GM12892 (cell line): ENCODE measurements around the gene AOC3. TPM values are rescaled to one million over a fixed set of nuclear protein-coding genes. Genes with fewer than 3 reads are reported as not detected.

ENCODE experiments used
- DNase-seq: peaks from one replicate; pipeline ENCODE4 v3.0.0; 2011; ENCODE audit not compliant: insufficient read length
- FAIRE-seq: peaks from 2 replicates; lab custom pipeline; 2011; peaks lifted over from hg19 to GRCh38; lab: Jason Lieb, UNC
- POLR2A ChIP-seq: IDR thresholded peaks from 2 replicates; pipeline ENCODE4 v1.6.1; 2011; ENCODE audit warnings: low read depth, low read length, control low read depth
- POLR2AphosphoS5 ChIP-seq: IDR thresholded peaks from 2 replicates; pipeline ENCODE4 v1.6.1; 2011; ENCODE audit warnings: low read depth, low read length, control low read depth
- TAF1 ChIP-seq: IDR thresholded peaks from 2 replicates; pipeline ENCODE4 v1.6.1; 2011; ENCODE audit warnings: low read depth, mild to moderate bottlenecking, control low read depth, low read length, borderline replicate concordance
- polyA plus RNA-seq: library from polyadenylated mRNA; unstranded; fragments of >200 nt; gene quantifications from one replicate; pipeline ENCODE4 v1.2.1, GENCODE V29; 2012; ENCODE audit warnings: missing spikeins, inconsistent platforms; ENCODE audit not compliant: missing spikeins

The AOC3 gene, protein sequence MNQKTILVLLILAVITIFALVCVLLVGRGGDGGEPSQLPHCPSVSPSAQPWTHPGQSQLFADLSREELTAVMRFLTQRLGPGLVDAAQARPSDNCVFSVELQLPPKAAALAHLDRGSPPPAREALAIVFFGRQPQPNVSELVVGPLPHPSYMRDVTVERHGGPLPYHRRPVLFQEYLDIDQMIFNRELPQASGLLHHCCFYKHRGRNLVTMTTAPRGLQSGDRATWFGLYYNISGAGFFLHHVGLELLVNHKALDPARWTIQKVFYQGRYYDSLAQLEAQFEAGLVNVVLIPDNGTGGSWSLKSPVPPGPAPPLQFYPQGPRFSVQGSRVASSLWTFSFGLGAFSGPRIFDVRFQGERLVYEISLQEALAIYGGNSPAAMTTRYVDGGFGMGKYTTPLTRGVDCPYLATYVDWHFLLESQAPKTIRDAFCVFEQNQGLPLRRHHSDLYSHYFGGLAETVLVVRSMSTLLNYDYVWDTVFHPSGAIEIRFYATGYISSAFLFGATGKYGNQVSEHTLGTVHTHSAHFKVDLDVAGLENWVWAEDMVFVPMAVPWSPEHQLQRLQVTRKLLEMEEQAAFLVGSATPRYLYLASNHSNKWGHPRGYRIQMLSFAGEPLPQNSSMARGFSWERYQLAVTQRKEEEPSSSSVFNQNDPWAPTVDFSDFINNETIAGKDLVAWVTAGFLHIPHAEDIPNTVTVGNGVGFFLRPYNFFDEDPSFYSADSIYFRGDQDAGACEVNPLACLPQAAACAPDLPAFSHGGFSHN
- polyA plus RNA-seq = 0.89 TPM

DNA sequence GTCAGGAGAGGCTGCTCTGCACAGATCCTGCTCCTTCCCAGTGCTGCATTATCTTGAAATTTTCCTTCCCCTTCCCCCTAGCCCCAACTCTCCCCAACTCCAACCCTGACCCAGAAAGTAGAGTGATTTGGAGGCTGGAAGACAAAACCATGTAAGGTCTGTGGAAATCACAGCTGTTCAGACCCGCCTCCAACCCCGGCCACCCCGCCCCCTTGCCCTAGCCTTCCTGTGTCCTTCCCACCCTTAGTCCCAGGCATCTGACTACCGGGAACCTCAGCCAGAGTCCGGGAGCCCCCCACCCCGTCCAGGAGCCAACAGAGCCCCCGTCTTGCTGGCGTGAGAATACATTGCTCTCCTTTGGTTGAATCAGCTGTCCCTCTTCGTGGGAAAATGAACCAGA is at the start of gene AOC3:
TSS of gene AOC3 (plus strand) at position 246 of the 400 bp plus-strand sequence. CDS start at position 391, 145 bp downstream.
- no peak for TF ChIP-seq TAF1
- TF ChIP-seq POLR2A = no peak
- TF ChIP-seq POLR2AphosphoS5 = no peak
- DNase-seq (no peak), FAIRE-seq (no peak)

DNA sequence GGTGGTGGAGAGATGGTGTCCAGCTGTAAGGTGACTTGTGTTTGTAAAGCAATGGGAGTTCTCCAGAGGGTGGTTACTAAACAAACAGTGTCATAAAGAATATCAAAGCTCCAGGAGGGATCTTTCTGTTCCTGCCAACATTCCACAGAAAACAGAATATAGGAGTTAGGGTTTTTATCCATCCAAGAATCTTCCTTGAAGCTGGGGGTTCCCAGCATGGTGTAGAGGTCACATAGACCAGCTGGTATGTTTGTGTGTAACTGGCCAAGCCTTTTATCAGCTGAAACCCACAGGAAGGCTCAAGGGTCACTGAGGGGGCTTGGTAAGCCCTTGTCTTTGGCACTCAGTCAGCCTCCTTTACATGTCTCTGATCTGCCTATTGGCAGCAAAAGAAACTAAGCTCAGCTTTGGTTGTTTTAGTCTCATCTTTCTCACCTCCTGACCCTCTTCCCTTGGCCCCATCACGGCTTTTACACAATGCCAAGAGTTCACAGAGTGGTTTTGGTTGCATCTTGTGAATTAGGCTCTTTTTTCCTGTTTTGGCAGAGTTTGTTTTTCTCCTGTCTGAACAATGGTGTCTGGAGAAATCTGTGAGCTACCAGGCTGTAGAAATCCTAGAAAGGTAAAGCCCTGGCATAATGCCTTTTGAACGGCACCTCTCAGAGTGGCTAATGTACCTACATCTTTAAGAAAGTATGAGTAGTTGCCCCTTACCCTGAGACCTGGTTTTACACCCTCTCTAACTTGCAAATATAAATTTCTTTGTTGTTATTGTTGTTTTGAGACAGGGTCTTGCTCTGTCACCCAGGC is 47.7 kb upstream of the AOC3 start:
- FAIRE-seq (no peak), DNase-seq (no peak)
- TF ChIP-seq TAF1 (no peak), POLR2A (no peak), POLR2AphosphoS5 (no peak)

DNA sequence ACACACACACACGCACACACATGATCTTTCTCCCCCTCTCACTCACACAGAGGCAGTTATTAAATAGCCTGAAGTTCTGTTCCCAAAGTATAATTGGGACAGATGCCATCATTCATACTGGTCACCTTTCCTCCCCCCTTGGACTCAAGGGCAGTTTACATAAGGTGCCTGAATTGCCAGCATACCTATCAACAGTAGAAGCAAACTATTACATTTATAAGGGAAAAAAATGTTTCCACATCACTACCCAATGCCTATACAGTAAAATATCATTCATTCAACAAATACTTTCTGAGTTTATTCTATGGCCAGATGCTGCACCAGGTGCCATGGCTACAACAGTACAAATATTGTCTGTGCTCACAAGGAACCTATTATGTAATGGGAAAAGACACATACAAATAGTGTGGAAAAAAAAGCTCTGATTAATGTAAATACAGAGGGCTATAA is 46.1 kb upstream of the AOC3 start:
- no peak for DNase-seq
- no peak for TF ChIP-seq POLR2A
- TF ChIP-seq TAF1 = no peak
- no peak for TF ChIP-seq POLR2AphosphoS5
- no peak for FAIRE-seq

DNA sequence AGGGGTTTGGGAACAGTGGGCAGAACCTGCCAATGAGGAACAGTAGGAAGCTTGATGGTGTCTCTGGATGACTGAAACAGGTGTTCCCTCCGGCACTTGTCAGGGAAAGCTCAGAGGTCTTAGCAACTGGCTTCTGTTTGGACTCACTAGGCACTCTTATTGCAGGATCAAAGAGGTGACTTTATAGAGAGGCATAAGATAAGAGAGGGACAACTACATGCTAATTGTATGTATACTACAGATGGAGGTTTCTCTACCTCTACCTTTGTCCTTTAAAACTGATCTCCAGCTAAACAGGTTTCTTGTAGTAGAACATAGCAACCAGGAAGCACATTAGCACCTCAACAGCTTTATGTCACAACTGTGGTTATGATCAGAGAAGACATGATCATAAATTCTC is 44.8 kb upstream of the AOC3 start:
- DNase-seq (no peak), FAIRE-seq (no peak)
- no peak for TF ChIP-seq POLR2A
- no peak for TF ChIP-seq TAF1
- TF ChIP-seq POLR2AphosphoS5 = no peak

DNA sequence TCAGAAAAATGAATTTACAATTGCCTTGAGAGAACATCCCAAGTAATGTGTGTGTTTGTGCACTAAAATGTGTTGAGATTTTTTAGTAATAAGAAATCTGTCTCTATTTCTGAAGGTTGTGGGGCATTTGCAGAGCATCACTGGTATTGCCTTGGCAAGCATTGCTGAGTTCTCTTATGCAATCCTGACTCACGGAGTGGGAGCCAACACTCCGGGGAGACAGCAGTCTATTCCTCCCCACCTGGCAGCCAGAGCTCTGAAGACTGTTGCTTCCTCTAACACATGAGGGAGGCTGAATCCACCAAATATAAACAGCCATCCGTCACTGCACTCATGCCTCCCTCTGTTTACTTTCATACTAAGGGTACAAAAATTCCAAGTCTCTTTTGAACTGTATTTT is 41.7 kb upstream of the AOC3 start:
- FAIRE-seq = no peak
- TF ChIP-seq TAF1 (no peak), POLR2AphosphoS5 (no peak), POLR2A (no peak)
- DNase-seq = no peak

DNA sequence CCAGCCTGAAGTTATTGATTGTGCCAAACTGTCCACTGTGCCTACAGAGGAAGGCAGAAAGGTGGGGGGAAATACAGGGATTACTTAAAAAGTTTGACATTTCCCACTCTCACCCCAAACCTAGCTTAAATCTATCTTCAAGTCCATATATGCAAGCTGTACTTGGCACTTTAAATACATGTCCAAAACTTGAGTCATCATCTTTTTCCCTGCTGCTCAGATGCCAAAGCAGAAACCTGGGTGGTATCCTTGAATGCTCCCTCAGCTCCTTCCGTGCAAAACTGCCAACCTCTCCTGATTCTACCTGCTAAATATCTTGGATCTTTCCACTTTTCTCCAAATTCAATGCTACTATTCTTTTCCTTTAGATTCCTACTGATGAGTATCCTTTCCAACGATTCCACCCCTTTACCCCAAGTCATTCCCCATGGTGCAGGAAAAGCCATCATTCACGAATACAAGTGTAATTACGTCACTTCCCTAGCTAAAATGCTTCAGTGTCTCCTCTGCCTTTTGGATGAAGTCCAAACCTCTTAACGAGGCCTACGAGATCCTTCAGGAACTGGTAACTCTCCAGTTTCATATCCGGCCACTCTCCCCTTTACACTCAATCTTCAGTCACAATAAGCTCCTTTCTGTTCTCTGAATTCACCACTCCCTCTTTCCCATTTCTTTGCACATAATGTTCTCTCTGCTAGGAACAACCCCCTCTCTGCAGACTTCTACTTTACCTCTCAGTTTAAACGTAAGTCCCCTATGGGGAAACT is 36.2 kb upstream of the AOC3 start:
- DNase-seq = no peak
- no peak for FAIRE-seq
- no peak for TF ChIP-seq TAF1
- no peak for TF ChIP-seq POLR2A
- no peak for TF ChIP-seq POLR2AphosphoS5

DNA sequence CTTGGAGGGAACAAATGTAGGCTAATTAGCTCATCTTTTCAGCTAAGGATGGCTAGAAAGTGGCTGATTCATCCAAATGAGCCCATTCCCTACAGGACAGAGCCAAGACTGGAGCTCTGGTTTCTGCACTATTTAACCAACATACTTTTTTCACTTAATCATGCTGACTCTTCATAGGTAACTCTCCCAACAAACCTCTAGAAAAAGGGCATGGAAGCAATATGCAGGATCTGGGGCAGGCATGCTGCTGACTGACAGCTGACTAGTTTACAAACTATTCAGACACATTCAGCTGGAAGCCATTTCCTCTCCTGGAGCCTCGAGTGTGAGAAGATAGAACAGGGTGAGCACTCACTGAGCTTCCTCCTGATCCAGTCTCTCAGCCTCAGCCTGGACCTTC is 33.1 kb upstream of the AOC3 start:
- FAIRE-seq (no peak), DNase-seq (no peak)
- TF ChIP-seq POLR2A (no peak), POLR2AphosphoS5 (no peak), TAF1 (no peak)

DNA sequence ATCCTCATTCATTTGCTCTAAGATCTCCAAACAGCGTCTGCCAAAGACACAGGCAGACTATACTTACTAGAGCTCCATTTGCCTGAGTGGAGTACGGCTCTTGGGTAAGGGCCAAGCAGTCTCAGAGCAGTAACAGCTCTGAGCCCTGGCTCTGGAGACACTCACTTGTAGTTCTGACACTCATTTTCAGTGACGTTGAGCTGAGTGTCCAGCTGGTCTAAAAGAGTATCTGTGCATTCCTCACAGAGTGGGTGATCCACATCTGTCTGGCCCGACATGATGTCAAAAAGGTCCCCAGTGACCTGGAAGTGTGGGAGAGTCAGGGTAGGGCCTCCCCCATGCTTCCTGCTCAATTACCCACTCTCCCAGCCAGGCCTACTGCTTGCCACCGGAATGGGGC is 32.6 kb upstream of the AOC3 start:
- FAIRE-seq = no peak
- DNase-seq = no peak
- TF ChIP-seq POLR2A (no peak), POLR2AphosphoS5 (no peak), TAF1 (no peak)

DNA sequence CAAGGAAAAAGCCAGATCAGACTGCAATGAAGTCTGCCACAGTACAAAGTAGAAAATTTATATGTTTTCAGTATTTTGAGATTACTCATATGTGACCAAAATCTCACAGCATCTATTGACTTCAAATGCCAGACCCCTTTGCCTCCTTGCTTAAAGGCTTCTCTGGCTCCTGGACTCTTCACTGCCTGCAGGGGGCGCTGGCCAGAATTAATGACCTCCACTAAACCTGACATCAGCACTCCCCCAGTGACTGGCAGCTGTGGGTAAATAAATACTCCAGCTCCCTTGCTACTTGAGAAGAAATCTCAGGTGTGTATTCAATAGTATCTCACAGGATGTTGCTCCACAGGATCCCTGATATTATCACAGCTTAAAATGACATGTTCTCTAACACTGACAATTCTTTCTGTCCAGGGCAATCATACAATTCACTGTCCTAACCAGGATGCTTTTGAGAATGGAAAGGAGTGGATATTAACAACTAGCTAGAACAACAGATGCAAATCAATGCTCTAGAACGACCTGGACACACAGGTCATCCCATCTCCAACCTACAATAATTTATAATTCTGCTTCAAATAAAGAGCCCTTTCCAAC is 31.0 kb upstream of the AOC3 start:
- DNase-seq (no peak), FAIRE-seq (no peak)
- TF ChIP-seq POLR2AphosphoS5 (no peak), TAF1 (no peak), POLR2A (no peak)

DNA sequence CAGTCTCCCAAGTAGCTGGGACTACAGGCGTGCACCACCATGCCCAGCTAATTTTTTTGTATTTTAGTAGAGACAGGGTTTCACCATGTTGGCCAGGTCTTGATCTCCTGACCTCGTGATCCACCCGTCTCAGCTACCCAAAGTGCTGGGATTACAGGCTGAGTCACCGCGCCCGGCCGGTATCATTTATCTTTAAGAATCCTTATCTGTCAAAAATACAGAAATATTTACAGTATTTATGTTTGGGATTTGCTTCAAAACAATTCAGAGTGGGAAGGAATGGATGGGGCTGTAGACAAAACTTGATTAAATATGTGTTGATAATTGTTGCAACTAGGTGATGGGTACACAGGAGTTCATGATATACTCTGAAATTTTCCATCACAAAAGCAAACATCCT is 29.8 kb upstream of the AOC3 start:
- FAIRE-seq = no peak
- no peak for TF ChIP-seq POLR2AphosphoS5
- no peak for DNase-seq
